IMR-90 (cell line): ENCODE results near the gene LAMTOR1. TPM values are rescaled to one million over a fixed set of nuclear protein-coding genes. Genes with fewer than 3 reads are reported as not detected.

Experiments
- ATAC-seq: fragments of 200-7000 bp; cut with Tn5 transposase; 2 replicates; pipeline ENCODE4 v1.9.1; 2020; ENCODE audit warnings: low read depth, mild to moderate bottlenecking, moderate library complexity
- BruUV-seq: library from RNA; stranded (reverse); fragments of 400-500 nt; replicated peaks from 2 replicates; lab custom pipeline; 2021; lab: Mats Ljungman, UMichigan
- CTCF ChIA-PET: fragments of 300-600 bp; formaldehyde crosslinking; extraction: SDS; loops from one replicate; lab custom pipeline; 2021; ENCODE audit warnings: antibody characterized with exemption; lab: Yijun Ruan, JAX
- POLR2A ChIA-PET: fragments of 300-600 bp; sonication (Branson Sonifier 250); formaldehyde crosslinking; loops from one replicate; lab custom pipeline; 2022; ENCODE audit warnings: antibody characterized with exemption; ENCODE audit not compliant: unreplicated experiment; lab: Charles Lee
- DNase-seq: peaks from one replicate; pipeline ENCODE4 v3.0.0; 2013
- H2AFZ ChIP-seq: replicated peaks from 2 replicates; pipeline ENCODE3; 2013; ENCODE audit warnings: low read length, mild to moderate bottlenecking; ENCODE audit not compliant: poor library complexity
- H2AK5ac ChIP-seq: 2 replicates; pipeline ENCODE4 v1.6.1; 2013; ENCODE audit warnings: low read depth, low read length, inconsistent platforms
- H2AK9ac ChIP-seq: replicated peaks from 2 replicates; pipeline ENCODE3; 2013; ENCODE audit warnings: mild to moderate bottlenecking, low read depth, low read length, moderate library complexity; ENCODE audit not compliant: poor library complexity
- H2BK120ac ChIP-seq: 2 replicates; pipeline ENCODE4 v1.6.1; 2013; ENCODE audit warnings: low read depth, low read length, inconsistent platforms
- H2BK15ac ChIP-seq: 3 replicates; pipeline ENCODE4 v1.6.1; 2013; ENCODE audit warnings: low read depth, low read length, inconsistent platforms
- H2BK20ac ChIP-seq: 2 replicates; pipeline ENCODE4 v1.6.1; 2013; ENCODE audit warnings: low read depth, mild to moderate bottlenecking, inconsistent platforms, low read length, moderate library complexity
- H2BK5ac ChIP-seq: 2 replicates; pipeline ENCODE4 v1.6.1; 2013; ENCODE audit warnings: mild to moderate bottlenecking, low read depth, low read length, inconsistent platforms; ENCODE audit not compliant: poor library complexity, severe bottlenecking
- H3K14ac ChIP-seq: replicated peaks from 2 replicates; pipeline ENCODE4 v1.6.1; 2013; ENCODE audit warnings: low read depth, low read length, inconsistent platforms
- H3K18ac ChIP-seq: 2 replicates; pipeline ENCODE4 v1.6.1; 2013; ENCODE audit warnings: low read depth, low read length, control low read depth
- H3K23ac ChIP-seq: 2 replicates; pipeline ENCODE4 v1.6.1; 2013; ENCODE audit warnings: low read depth, low read length, inconsistent platforms
- H3K27ac ChIP-seq: 2 replicates; pipeline ENCODE4 v1.5.1; 2013; ENCODE audit warnings: mild to moderate bottlenecking, control low read depth, low read length; ENCODE audit not compliant: insufficient read depth
- H3K27me3 ChIP-seq: 2 replicates; pipeline ENCODE4 v1.6.1; 2013; ENCODE audit warnings: low read length; ENCODE audit not compliant: control insufficient read depth, insufficient read depth
- H3K36me3 ChIP-seq: 2 replicates; pipeline ENCODE4 v1.6.1; 2013; ENCODE audit warnings: low read length, mixed read lengths; ENCODE audit not compliant: control insufficient read depth, insufficient read depth
- H3K4ac ChIP-seq: 2 replicates; pipeline ENCODE4 v1.6.1; 2013; ENCODE audit warnings: low read depth, low read length, inconsistent platforms
- H3K4me1 ChIP-seq: 2 replicates; pipeline ENCODE4 v1.6.1; 2013; ENCODE audit warnings: low read length, mixed read lengths; ENCODE audit not compliant: control insufficient read depth, insufficient read depth
- H3K4me2 ChIP-seq: 2 replicates; pipeline ENCODE4 v1.6.1; 2013; ENCODE audit warnings: low read depth, mild to moderate bottlenecking, control low read depth, low read length, moderate library complexity
- H3K4me3 ChIP-seq: 2 replicates; pipeline ENCODE4 v1.5.1; 2013; ENCODE audit warnings: low read depth, mild to moderate bottlenecking, control low read depth, low read length, moderate library complexity; ENCODE audit not compliant: insufficient read depth
- H3K56ac ChIP-seq: 2 replicates; pipeline ENCODE4 v1.6.1; 2013; ENCODE audit warnings: low read length, inconsistent platforms; ENCODE audit not compliant: insufficient read depth; ENCODE audit errors: extremely low read depth
- H3K79me1 ChIP-seq, 2 experiments: 2 replicates each; pipeline ENCODE4 v1.6.1; 2013; ENCODE audit warnings: low read length in 2 of 2, inconsistent platforms in 1 of 2, low read depth in 1 of 2
- H3K9ac ChIP-seq: 2 replicates; pipeline ENCODE4 v1.6.1; 2013; ENCODE audit warnings: low read depth, low read length, control low read depth
- H3K9me1 ChIP-seq: 2 replicates; pipeline ENCODE4 v1.6.1; 2013; ENCODE audit warnings: low read length, inconsistent platforms; ENCODE audit not compliant: insufficient read depth
- H3K9me3 ChIP-seq: 2 replicates; pipeline ENCODE4 v1.6.1; 2013; ENCODE audit warnings: low read length; ENCODE audit not compliant: control insufficient read depth, insufficient read depth
- H4K20me1 ChIP-seq: 2 replicates; pipeline ENCODE4 v1.6.1; 2013; ENCODE audit warnings: low read length, inconsistent platforms; ENCODE audit not compliant: insufficient read depth
- H4K5ac ChIP-seq: 2 replicates; pipeline ENCODE4 v1.6.1; 2013; ENCODE audit warnings: mild to moderate bottlenecking, low read depth, low read length, control low read depth
- H4K8ac ChIP-seq, 2 experiments: 2 replicates each; pipeline ENCODE4 v1.6.1; 2013; ENCODE audit warnings: low read depth in 2 of 2, low read length in 2 of 2, control low read depth in 1 of 2, inconsistent platforms in 1 of 2
- H4K91ac ChIP-seq: 2 replicates; pipeline ENCODE4 v1.6.1; 2013; ENCODE audit warnings: low read depth, low read length, inconsistent platforms; ENCODE audit not compliant: insufficient read depth
- CHD1 ChIP-seq: IDR thresholded peaks from 2 replicates; pipeline ENCODE4 v1.6.1; 2012; ENCODE audit warnings: low read depth, low read length, improper control_type of control experiment
- RFX5 ChIP-seq: IDR thresholded peaks from 2 replicates; pipeline ENCODE4 v1.8.0; 2012; ENCODE audit warnings: low read depth, mild to moderate bottlenecking, low read length, moderate library complexity
- WGBS, 2 experiments: methylation state at CpG; one replicate each; pipeline versions ENCODE4 v1.1.5 to v1.1.7; 2013; ENCODE audit warnings: missing lambda C conversion rate in 2 of 2; ENCODE audit not compliant: insufficient read length in 1 of 2; ENCODE audit errors: extremely low coverage in 2 of 2; 5-methylcytosine and 5-hydroxymethylcytosine counted together
- dilution Hi-C: fragments of 300-500 bp; cut with HindIII; formaldehyde crosslinking; loops from one replicate; pipeline ENCODE4 v1.14.3; 2018; ENCODE audit warnings: low sequenced_read_pairs; ENCODE audit not compliant: unreplicated experiment
- in situ Hi-C: fragments of 300-500 bp; cut with MboI; formaldehyde crosslinking; loops from 3 replicates; pipeline ENCODE4 v1.14.3; 2019; ENCODE audit warnings: low sequenced_read_pairs, inconsistent platforms, mixed read lengths
- intact Hi-C: fragments of 100-400 bp; cut with micrococcal nuclease; formaldehyde crosslinking; loops from 2 replicates; pipeline ENCODE4 v1.10.0; 2022
- polyA plus RNA-seq, 3 experiments: library from polyadenylated mRNA; depleted of rRNA; stranded (reverse); fragments of >200 nt; gene quantifications; 2 replicates each; pipeline ENCODE4 v1.2.3, GENCODE V29; 2012; ENCODE audit warnings: low replicate concordance in 1 of 3
- total RNA-seq: library from RNA; depleted of rRNA; stranded (reverse); fragments of >200 nt; gene quantifications from 2 replicates; pipeline ENCODE4 v1.2.3, GENCODE V29; 2012

LAMTOR1 gene
- total and polyA plus RNA-seq, 2 of the 4 experiments (the other 2 are of a cell fraction), result 126 to 137 TPM

- Histone ChIP-seq H3K4ac (no peak overlapping the region), H3K36me3 (no peaks in the 10 kb centered on the region), H3K4me3 (no peak overlapping the region), H2BK15ac (no peak overlapping the region), H2AK9ac (no peak overlapping the region), H3K9me3 (no peaks in the 10 kb centered on the region), H3K9ac (no peak overlapping the region), H2AFZ (no peak overlapping the region), H2BK120ac (no peak overlapping the region), H3K18ac (no peak overlapping the region), H3K79me1 (no peaks in the 10 kb centered on the region), H4K20me1 (no peaks in the 10 kb centered on the region), H2BK5ac (no peak overlapping the region), H3K14ac (no peak overlapping the region), H2AK5ac (no peak overlapping the region), H3K56ac (no peak overlapping the region), H3K4me1 (no peaks in the 10 kb centered on the region), H2BK20ac (no peak overlapping the region), H4K8ac (no peak overlapping the region), H3K27me3 (no peaks in the 10 kb centered on the region; the same call in 1 of the 2 replicates), H4K91ac (no peak overlapping the region), H3K27ac (no peak overlapping the region), H3K9me1 (no peaks in the 10 kb centered on the region; the same call in 1 of the 2 replicates), H4K5ac (no peak overlapping the region), H3K4me2 (no peak overlapping the region), H3K23ac (no peak overlapping the region)
- intact Hi-C loops (no loop called here), dilution Hi-C loops (no loop called here), in situ Hi-C loops (no loop called here)
- no TSS peak for BruUV-seq
- TF ChIP-seq RFX5 (no peak), CHD1 (no peak)
- ChIA-PET POLR2A (no interaction called here), CTCF (no interaction called here)
- WGBS, 2 experiments, result no CpG with 5 or more reads among the region's 6 CpGs
- ATAC-seq (no peak), DNase-seq (no peak)
These were observed 16.1 kb upstream of the LAMTOR1 start for GRCh38 chr11:72119198-72119597.
